ENCODE data around the gene WDR62.

The WDR62 gene

GRCh38 chr19:36041831-36042230 lies 12.9 kb upstream of the WDR62 start:
- Histone ChIP-seq H3K4me1 (ENCODE audit: control insufficient read depth, insufficient read depth, low read length) (peaks cover 22% of the 10 kb centered on the region), H3K9me3 (replicated peaks; ENCODE audit: low read length) (no peaks in the 10 kb centered on the region), H3K4me2 (ENCODE audit: low read length) (peak overlapping the region; percentile 56), H3K27me3 (ENCODE audit: control insufficient read depth, insufficient read depth, low read length) (no peaks in the 10 kb centered on the region), H3K4me3 (ENCODE audit: low read length) (peak overlapping the region; percentile 21), H3K36me3 (ENCODE audit: insufficient read depth, low read length) (no peaks in the 10 kb centered on the region), H3K9ac (ENCODE audit: low read depth, low read length) (peak overlapping the region; percentile 25)

- Histone ChIP-seq H3K36me3 (ENCODE audit: insufficient read depth, low read length) (no peaks in the 10 kb centered on the region), H3K9ac (ENCODE audit: low read depth, low read length) (no peak overlapping the region), H3K4me2 (ENCODE audit: low read length) (no peak overlapping the region), H3K4me3 (ENCODE audit: low read length) (no peak overlapping the region), H3K9me3 (replicated peaks; ENCODE audit: low read length) (no peaks in the 10 kb centered on the region), H3K4me1 (ENCODE audit: control insufficient read depth, insufficient read depth, low read length) (peaks cover 22% of the 10 kb centered on the region), H3K27me3 (ENCODE audit: control insufficient read depth, insufficient read depth, low read length) (no peaks in the 10 kb centered on the region)
These were observed 10.7 kb upstream of the WDR62 start for GRCh38 chr19:36043952-36044351.

GRCh38 chr19:36046443-36047050 lies 8.2 kb upstream of the WDR62 start:
- Histone ChIP-seq H3K36me3 (ENCODE audit: insufficient read depth, low read length) (no peaks in the 10 kb centered on the region), H3K4me3 (ENCODE audit: low read length) (no peak overlapping the region), H3K4me2 (ENCODE audit: low read length) (no peak overlapping the region), H3K27me3 (ENCODE audit: control insufficient read depth, insufficient read depth, low read length) (no peaks in the 10 kb centered on the region), H3K9ac (ENCODE audit: low read depth, low read length) (no peak overlapping the region), H3K4me1 (ENCODE audit: control insufficient read depth, insufficient read depth, low read length) (peaks cover 16% of the 10 kb centered on the region), H3K9me3 (replicated peaks; ENCODE audit: low read length) (no peaks in the 10 kb centered on the region)

GRCh38 chr19:36047835-36048234 lies 6.9 kb upstream of the WDR62 start:
- H3K4me3 ChIP-seq (ENCODE audit: low read length): no peak overlapping the region
- H3K4me1 ChIP-seq (ENCODE audit: control insufficient read depth, insufficient read depth, low read length): peaks cover 9% of the 10 kb centered on the region
- no peaks in the 10 kb centered on the region for H3K9me3 ChIP-seq (replicated peaks; ENCODE audit: low read length)
- no peak overlapping the region for H3K9ac ChIP-seq (ENCODE audit: low read depth, low read length)
- no peak overlapping the region for H3K4me2 ChIP-seq (ENCODE audit: low read length)
- no peaks in the 10 kb centered on the region for H3K27me3 ChIP-seq (ENCODE audit: control insufficient read depth, insufficient read depth, low read length)
- H3K36me3 ChIP-seq (ENCODE audit: insufficient read depth, low read length): no peaks in the 10 kb centered on the region

GRCh38 chr19:36049080-36049698 lies 5.5 kb upstream of the WDR62 start:
- peaks cover 12% of the 10 kb centered on the region for H3K4me1 ChIP-seq (ENCODE audit: control insufficient read depth, insufficient read depth, low read length)
- H3K4me3 ChIP-seq (ENCODE audit: low read length): no peak overlapping the region
- no peaks in the 10 kb centered on the region for H3K9me3 ChIP-seq (replicated peaks; ENCODE audit: low read length)
- no peaks in the 10 kb centered on the region for H3K27me3 ChIP-seq (ENCODE audit: control insufficient read depth, insufficient read depth, low read length)
- H3K9ac ChIP-seq (ENCODE audit: low read depth, low read length): no peak overlapping the region
- no peak overlapping the region for H3K4me2 ChIP-seq (ENCODE audit: low read length)
- H3K36me3 ChIP-seq (ENCODE audit: insufficient read depth, low read length): no peaks in the 10 kb centered on the region

- Histone ChIP-seq H3K27me3 (ENCODE audit: control insufficient read depth, insufficient read depth, low read length) (no peaks in the 10 kb centered on the region), H3K9ac (ENCODE audit: low read depth, low read length) (no peak overlapping the region), H3K4me3 (ENCODE audit: low read length) (no peak overlapping the region), H3K4me1 (ENCODE audit: control insufficient read depth, insufficient read depth, low read length) (peaks cover 17% of the 10 kb centered on the region), H3K4me2 (ENCODE audit: low read length) (no peak overlapping the region), H3K9me3 (replicated peaks; ENCODE audit: low read length) (no peaks in the 10 kb centered on the region), H3K36me3 (ENCODE audit: insufficient read depth, low read length) (no peaks in the 10 kb centered on the region)
These were observed 3.5 kb upstream of the WDR62 start for GRCh38 chr19:36051236-36051635.

- H3K9ac ChIP-seq (ENCODE audit: low read depth, low read length): no peak overlapping the region
- no peak overlapping the region for H3K4me2 ChIP-seq (ENCODE audit: low read length)
- H3K36me3 ChIP-seq (ENCODE audit: insufficient read depth, low read length): no peaks in the 10 kb centered on the region
- H3K4me1 ChIP-seq (ENCODE audit: control insufficient read depth, insufficient read depth, low read length): peaks cover 13% of the 10 kb centered on the region
- no peaks in the 10 kb centered on the region for H3K9me3 ChIP-seq (replicated peaks; ENCODE audit: low read length)
- H3K4me3 ChIP-seq (ENCODE audit: low read length): no peak overlapping the region
- H3K27me3 ChIP-seq (ENCODE audit: control insufficient read depth, insufficient read depth, low read length): no peaks in the 10 kb centered on the region
These were observed 3.1 kb upstream of the WDR62 start for GRCh38 chr19:36051637-36052036.

GRCh38 chr19:36054119-36054732 lies 471 bp upstream of the WDR62 start, which contains the start of gene THAP8:
Gene THAP8, minus strand, starts transcription at chr19:36054285. Its CDS starts 68 bp downstream, at chr19:36054217.
- H3K27me3 ChIP-seq (ENCODE audit: control insufficient read depth, insufficient read depth, low read length): no peaks in the 10 kb centered on the region
- no peaks in the 10 kb centered on the region for H3K9me3 ChIP-seq (replicated peaks; ENCODE audit: low read length)
- H3K4me3 ChIP-seq (ENCODE audit: low read length): peak within 1 kb of the TSS; percentile 78
- peak within 1 kb of the TSS; percentile 84 for H3K4me2 ChIP-seq (ENCODE audit: low read length)
- peaks cover 6% of the 10 kb centered on the region for H3K36me3 ChIP-seq (ENCODE audit: insufficient read depth, low read length)
- peak within 1 kb of the TSS; percentile 82 for H3K9ac ChIP-seq (ENCODE audit: low read depth, low read length)
- peaks cover 11% of the 10 kb centered on the region for H3K4me1 ChIP-seq (ENCODE audit: control insufficient read depth, insufficient read depth, low read length)

GRCh38 chr19:36058481-36059179 lies 3.9 kb downstream of the WDR62 start:
- H3K9me3 ChIP-seq (replicated peaks; ENCODE audit: low read length): no peaks in the 10 kb centered on the region
- peaks cover 22% of the 10 kb centered on the region for H3K36me3 ChIP-seq (ENCODE audit: insufficient read depth, low read length)
- no peak overlapping the region for H3K9ac ChIP-seq (ENCODE audit: low read depth, low read length)
- H3K4me3 ChIP-seq (ENCODE audit: low read length): no peak overlapping the region
- no peaks in the 10 kb centered on the region for H3K27me3 ChIP-seq (ENCODE audit: control insufficient read depth, insufficient read depth, low read length)
- H3K4me1 ChIP-seq (ENCODE audit: control insufficient read depth, insufficient read depth, low read length): peaks cover 6% of the 10 kb centered on the region
- no peak overlapping the region for H3K4me2 ChIP-seq (ENCODE audit: low read length)

GRCh38 chr19:36059180-36059910 lies 4.6 kb downstream of the WDR62 start:
- peaks cover 6% of the 10 kb centered on the region for H3K4me1 ChIP-seq (ENCODE audit: control insufficient read depth, insufficient read depth, low read length)
- H3K9ac ChIP-seq (ENCODE audit: low read depth, low read length): no peak overlapping the region
- H3K36me3 ChIP-seq (ENCODE audit: insufficient read depth, low read length): peaks cover 26% of the 10 kb centered on the region
- no peaks in the 10 kb centered on the region for H3K27me3 ChIP-seq (ENCODE audit: control insufficient read depth, insufficient read depth, low read length)
- H3K4me2 ChIP-seq (ENCODE audit: low read length): no peak overlapping the region
- H3K9me3 ChIP-seq (replicated peaks; ENCODE audit: low read length): no peaks in the 10 kb centered on the region
- H3K4me3 ChIP-seq (ENCODE audit: low read length): no peak overlapping the region

GRCh38 chr19:36060430-36060829 lies 5.7 kb downstream of the WDR62 start:
- peaks cover 4% of the 10 kb centered on the region for H3K4me1 ChIP-seq (ENCODE audit: control insufficient read depth, insufficient read depth, low read length)
- H3K4me3 ChIP-seq (ENCODE audit: low read length): no peak overlapping the region
- no peaks in the 10 kb centered on the region for H3K9me3 ChIP-seq (replicated peaks; ENCODE audit: low read length)
- H3K9ac ChIP-seq (ENCODE audit: low read depth, low read length): no peak overlapping the region
- peaks cover 31% of the 10 kb centered on the region for H3K36me3 ChIP-seq (ENCODE audit: insufficient read depth, low read length)
- no peaks in the 10 kb centered on the region for H3K27me3 ChIP-seq (ENCODE audit: control insufficient read depth, insufficient read depth, low read length)
- H3K4me2 ChIP-seq (ENCODE audit: low read length): no peak overlapping the region

Measured in skeletal muscle satellite cell (primary cell).